Measurements from ENCODE around the gene PCLO. TPM values are rescaled to one million over a fixed set of nuclear protein-coding genes. Genes with fewer than 3 reads are reported as not detected.
"Not testable (repeated sequence)": the region's sequence is repeated elsewhere in the genome, so short reads cannot be mapped to it uniquely, and the experiment has no call there.

PCLO gene
- total RNA-seq, 1 donor from 2014 or later = 2.6 TPM

- no peak for DNase-seq (ENCODE audit: low read depth in 2 of 2)
Observed at GRCh38 chr7:82965088-82966036, 197.3 kb downstream of the PCLO start.

- DNase-seq (ENCODE audit: low read depth in 2 of 2) = no peak
Observed at GRCh38 chr7:82964150-82964882, 198.4 kb downstream of the PCLO start.

- no peak for DNase-seq (ENCODE audit: low read depth in 2 of 2)
Observed at GRCh38 chr7:82961240-82961639, 201.4 kb downstream of the PCLO start.

DNA sequence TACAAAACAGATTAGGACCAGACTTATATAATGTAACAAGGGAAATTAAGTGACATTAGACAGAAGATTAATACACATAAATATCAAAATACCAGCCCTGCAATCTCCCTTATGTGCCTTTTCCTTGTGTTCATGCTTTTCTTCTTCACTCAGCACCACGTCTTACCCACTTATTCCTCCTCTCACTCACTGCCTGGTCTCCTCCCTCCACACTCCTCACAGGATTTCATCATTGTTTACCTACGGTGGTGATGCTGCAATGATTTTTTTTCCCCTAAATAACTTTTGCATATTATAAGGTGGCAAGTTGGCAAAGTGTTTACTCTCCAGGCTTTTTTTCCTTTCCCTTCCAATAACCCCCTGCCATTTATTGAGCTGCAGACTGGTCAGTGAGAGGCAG is 203.2 kb downstream of the PCLO start:
- no peak for DNase-seq (ENCODE audit: low read depth in 2 of 2)

- DNase-seq (ENCODE audit: low read depth in 2 of 2) = no peak
Observed at GRCh38 chr7:82957521-82957920, 205.2 kb downstream of the PCLO start.

GRCh38 chr7:82953324-82954027 is 209.2 kb downstream of the PCLO start:
- DNase-seq (ENCODE audit: low read depth in 2 of 2) = no peak

- no peak for DNase-seq (ENCODE audit: low read depth in 2 of 2)
Observed at GRCh38 chr7:82950436-82950835, 212.2 kb downstream of the PCLO start.

DNA sequence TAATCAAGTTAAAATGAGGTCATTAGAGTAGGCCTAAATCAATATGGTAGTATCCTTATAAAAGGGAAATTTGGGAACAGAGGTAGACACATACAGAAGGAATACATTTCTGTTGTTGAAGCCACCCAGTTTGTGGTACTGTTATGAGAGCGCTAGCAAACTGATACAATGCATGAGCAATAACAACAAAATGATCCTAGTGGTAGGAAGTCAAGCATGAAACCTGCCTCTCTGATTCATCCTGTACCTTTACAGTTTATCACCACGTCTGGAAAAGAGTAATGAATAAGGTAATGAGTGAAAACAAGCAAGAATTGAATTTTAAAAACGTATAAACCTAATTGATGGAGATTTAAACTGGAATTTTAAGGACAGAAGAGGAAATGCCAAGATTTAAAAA is 217.2 kb downstream of the PCLO start:
- DNase-seq (ENCODE audit: low read depth in 2 of 2) = no peak

- peak in 1 of 2 donors; percentile 2 for DNase-seq (ENCODE audit: low read depth in 2 of 2)
Observed at GRCh38 chr7:82945056-82945455, 217.6 kb downstream of the PCLO start.

GRCh38 chr7:82932516-82932915 is 230.2 kb downstream of the PCLO start:
- DNase-seq (ENCODE audit: low read depth in 2 of 2) = no peak

DNA sequence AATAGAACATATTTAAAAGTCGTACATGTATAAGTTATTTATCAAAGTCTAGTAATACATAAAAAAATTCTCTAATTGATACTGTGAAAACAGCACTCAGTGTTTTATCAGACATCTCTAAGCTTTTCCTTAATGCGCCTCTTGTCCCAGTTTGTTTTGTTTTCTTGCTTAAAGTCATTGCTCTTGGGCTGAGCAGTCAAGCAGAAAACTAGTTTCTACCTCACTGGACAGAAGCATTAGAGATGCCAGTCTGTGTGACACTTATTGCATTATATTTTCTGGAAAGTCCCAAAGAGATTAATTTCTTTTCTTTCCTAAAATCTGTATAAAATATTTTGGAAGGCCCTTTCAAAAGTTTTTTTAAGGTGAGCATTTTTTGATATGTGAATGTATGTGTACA is 236.2 kb downstream of the PCLO start:
- no peak for DNase-seq (ENCODE audit: low read depth in 2 of 2)

GRCh38 chr7:82925331-82925730 is 237.4 kb downstream of the PCLO start:
- DNase-seq (ENCODE audit: low read depth in 2 of 2) = no peak

DNA sequence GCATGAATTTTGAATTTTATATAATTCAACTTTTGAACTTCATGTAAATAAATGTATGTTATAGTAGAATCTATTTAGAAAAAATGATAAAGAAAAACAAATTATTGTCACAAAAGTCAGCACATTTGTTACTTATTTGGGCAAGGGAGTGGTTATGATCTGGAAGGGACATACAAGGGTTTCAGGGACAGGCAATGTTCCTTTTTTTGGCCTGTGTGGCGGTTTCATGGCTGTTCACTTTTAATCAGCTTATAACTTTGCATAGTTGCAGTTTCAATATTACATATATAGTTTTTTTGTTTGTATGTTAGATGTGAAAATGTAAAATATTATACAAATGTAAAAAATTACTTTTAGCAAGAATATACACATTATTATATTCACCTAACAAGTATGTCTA is 256.2 kb downstream of the PCLO start:
- DNase-seq (ENCODE audit: low read depth in 2 of 2) = no peak

GRCh38 chr7:82904871-82905270 is 257.8 kb downstream of the PCLO start:
- no peak for DNase-seq (ENCODE audit: low read depth in 2 of 2)

- not testable (repeated sequence) for DNase-seq (ENCODE audit: low read depth in 2 of 2)
Observed at GRCh38 chr7:82901098-82901497, 261.6 kb downstream of the PCLO start.

DNA sequence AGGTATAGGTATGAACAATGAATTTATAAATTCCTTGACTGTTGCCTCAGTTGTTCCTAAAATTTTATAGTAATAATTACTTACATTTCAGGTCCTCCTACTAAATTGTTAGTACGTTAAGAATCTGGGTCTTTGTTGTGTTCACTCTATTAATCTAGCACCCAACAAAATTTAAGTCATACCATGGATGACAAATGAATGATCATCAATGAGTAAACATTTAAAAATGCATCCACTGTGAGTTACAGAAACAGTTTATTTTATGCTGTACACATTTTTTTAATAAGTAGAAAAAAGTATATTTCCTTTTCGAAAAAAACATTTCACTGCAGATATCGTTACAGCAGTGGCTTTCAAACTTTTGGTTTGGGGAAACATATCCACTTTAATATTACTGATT is 265.2 kb downstream of the PCLO start:
- no peak for DNase-seq (ENCODE audit: low read depth in 2 of 2)

DNA sequence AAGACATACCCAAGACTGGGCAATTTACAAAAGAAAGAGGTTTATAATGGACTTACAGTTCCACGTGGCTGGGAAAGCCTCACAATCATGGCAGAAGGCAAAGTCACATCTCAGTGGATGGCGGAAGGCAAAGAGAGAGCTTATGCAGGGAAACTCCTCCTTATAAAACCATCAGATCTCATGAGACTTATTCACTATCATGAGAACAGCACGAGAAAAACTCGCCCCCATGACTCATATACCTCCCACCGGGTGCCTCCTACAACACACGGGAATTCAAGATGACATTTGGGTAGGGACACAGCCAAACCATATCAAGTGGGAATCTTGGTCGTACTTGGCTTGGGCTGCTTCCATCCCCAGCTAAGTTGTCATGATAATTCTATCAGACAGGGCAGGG is 268.3 kb downstream of the PCLO start:
- DNase-seq (ENCODE audit: low read depth in 2 of 2) = not testable (repeated sequence)

DNA sequence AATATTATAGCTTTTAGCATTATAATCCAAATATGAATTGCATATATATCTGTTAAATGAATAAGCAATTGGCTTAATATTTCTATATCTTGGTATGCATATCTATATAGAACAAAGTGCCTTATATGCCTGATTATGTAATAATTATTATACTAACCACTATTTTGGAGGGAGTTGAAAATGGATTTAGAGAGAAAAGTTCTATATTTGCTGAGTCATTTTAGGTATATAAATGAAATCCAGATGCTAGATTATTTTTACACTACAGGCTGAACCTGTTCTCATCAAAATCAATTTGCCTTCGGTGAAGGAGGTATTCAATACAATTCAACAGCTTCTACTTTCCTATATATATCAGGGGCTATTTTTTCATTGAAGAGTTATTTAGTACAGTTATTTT is 276.4 kb downstream of the PCLO start:
- no peak for DNase-seq (ENCODE audit: low read depth in 2 of 2)

DNA sequence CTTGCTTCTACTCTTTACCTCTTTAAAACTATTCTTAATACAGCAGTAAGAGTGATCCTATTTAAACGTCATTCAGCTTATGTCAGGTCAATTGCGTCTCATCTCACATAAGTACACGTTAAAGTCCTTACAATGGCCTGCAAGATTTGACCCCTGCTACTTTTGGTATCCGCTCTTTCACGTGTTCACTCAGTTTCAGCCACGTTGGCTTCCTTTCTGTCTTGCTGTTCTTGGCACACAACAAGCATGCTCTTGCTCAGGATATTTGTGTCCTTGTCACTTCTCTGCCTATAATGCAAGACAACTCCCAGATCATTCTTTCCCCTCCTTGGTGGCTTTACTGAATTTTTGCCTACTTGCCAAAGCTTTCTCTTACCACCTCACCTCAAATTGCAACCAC is 296.8 kb downstream of the PCLO start:
- peak in 1 of 2 donors; percentile 1 for DNase-seq (ENCODE audit: low read depth in 2 of 2)

DNA sequence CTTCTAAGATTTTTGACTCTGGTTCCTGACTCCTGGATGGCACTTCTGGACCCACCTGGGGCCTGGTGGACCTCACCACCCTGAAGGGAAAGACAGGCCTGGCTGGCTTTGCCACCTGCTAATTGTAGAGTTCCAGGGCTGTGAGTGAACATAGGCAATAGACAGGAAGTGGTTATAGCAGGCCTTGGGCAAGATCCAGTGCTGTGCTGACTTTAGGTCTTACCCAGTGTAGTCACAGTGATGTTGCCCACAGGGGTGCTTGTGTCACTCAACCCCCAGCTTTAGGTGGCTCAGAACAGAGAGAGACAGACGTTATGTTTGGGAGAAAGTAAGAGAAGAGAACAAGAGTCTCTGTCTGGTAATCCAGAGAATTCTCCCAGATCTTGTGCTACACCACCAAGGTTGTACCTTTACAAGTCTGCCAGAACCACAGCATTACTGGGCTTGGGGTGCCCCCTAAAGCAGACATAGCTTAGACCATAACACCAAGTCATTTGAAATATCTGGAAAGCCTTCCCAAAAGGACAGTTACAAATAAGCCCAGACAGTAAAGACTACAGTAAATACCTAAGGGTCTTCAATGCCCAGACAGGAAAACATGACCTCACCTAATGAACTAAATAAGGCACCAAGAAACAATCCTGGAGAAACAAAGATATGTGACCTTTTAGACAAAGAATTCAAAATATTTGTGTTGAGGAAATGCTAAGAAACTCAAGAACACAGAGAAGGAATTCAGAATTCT is 303.4 kb downstream of the PCLO start:
- DNase-seq (ENCODE audit: low read depth in 2 of 2) = peak in 1 of 2 donors; percentile 75

DNA sequence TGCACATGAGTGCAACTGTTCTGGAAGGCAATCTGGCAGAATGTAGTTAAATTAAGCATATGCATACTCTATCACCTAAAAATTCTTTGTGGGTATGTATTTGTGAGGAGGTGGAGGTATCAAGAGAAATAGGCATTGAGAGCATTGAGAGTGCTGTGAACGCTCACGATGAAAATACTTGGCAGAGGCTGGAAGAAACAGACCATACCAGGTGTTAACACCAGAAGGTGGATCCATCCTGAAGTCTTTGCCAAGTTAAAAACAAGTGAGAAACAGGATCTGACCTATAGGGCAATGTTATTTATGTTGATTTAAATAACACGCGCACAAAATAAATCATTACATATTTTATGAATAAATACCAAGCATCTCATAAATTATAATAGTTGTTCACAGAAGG is 311.6 kb downstream of the PCLO start:
- DNase-seq (ENCODE audit: low read depth in 2 of 2) = no peak
